CD4-positive, alpha-beta T cell (primary cell): ENCODE data around the gene ARMH3. TPM values are rescaled to one million over a fixed set of nuclear protein-coding genes. Genes with fewer than 3 reads are reported as not detected.

ENCODE experiments used
- ATAC-seq: fragments of 200-7000 bp; cut with Tn5 transposase; one replicate; pipeline ENCODE4 v1.10.0; 2022; ENCODE audit warnings: mild to moderate bottlenecking; ENCODE audit not compliant: poor library complexity
- CTCF ChIA-PET: fragments of 350-600 bp; sonication (Branson Sonifier 250); formaldehyde crosslinking; loops from one replicate; lab custom pipeline; 2021; ENCODE audit warnings: antibody characterized with exemption, inconsistent platforms; lab: Charles Lee
- POLR2A ChIA-PET: fragments of 350-600 bp; sonication (Branson Sonifier 250); formaldehyde crosslinking; loops from one replicate; lab custom pipeline; 2021; ENCODE audit warnings: antibody characterized with exemption, inconsistent platforms; lab: Charles Lee
- DNase-seq, 14 experiments: peaks; one replicate each; pipeline ENCODE4 v3.0.0-alpha.2; 2013 to 2020; ENCODE audit warnings: mixed read lengths in 2 of 14
- H3K27ac ChIP-seq, 2 donors: one replicate each; pipeline versions ENCODE4 v1.5.1 to v1.7.0; 2013; ENCODE audit warnings: low read length in 2 of 2, low read depth in 1 of 2, mild to moderate bottlenecking in 1 of 2
- H3K27me3 ChIP-seq, 2 experiments: 1 replicate in 1 of 2; 2 replicates in 1 of 2; pipeline versions ENCODE4 v1.6.1 to v1.7.0; 2013; ENCODE audit warnings: low read length in 2 of 2, control low read depth in 1 of 2, mild to moderate bottlenecking in 1 of 2, moderate library complexity in 1 of 2; ENCODE audit not compliant: insufficient read depth in 2 of 2, control insufficient read depth in 1 of 2
- H3K36me3 ChIP-seq: one replicate; pipeline ENCODE4 v1.6.1; 2013; ENCODE audit warnings: low read length, control low read depth; ENCODE audit not compliant: insufficient read depth
- H3K4me1 ChIP-seq: one replicate; pipeline ENCODE4 v1.6.1; 2013; ENCODE audit warnings: low read length, control low read depth; ENCODE audit not compliant: insufficient read depth
- H3K4me3 ChIP-seq: one replicate; pipeline ENCODE4 v1.5.1; 2013; ENCODE audit warnings: mild to moderate bottlenecking, low read length, moderate library complexity
- H3K9me3 ChIP-seq, 2 experiments: 1 replicate in 1 of 2; 2 replicates in 1 of 2; pipeline versions ENCODE4 v1.6.1 to v1.7.0; 2013; ENCODE audit warnings: low read length in 2 of 2, mild to moderate bottlenecking in 2 of 2, control low read depth in 1 of 2, moderate library complexity in 1 of 2; ENCODE audit not compliant: control insufficient read depth in 1 of 2, insufficient read depth in 1 of 2
- H3K27ac Mint-ChIP-seq: one replicate; pipeline ENCODE4 v1.8.0; 2020; ENCODE audit warnings: mixed read lengths
- H3K27me3 Mint-ChIP-seq: one replicate; pipeline ENCODE4 v1.8.0; 2021; ENCODE audit warnings: mixed read lengths
- H3K36me3 Mint-ChIP-seq: one replicate; pipeline ENCODE4 v1.8.0; 2021; ENCODE audit warnings: low read depth, mixed read lengths
- H3K4me1 Mint-ChIP-seq: one replicate; pipeline ENCODE4 v1.8.0; 2021; ENCODE audit warnings: low read depth, mixed read lengths
- H3K4me3 Mint-ChIP-seq: one replicate; pipeline ENCODE4 v1.8.0; 2020; ENCODE audit warnings: mild to moderate bottlenecking, mixed read lengths
- H3K9me3 Mint-ChIP-seq: one replicate; pipeline ENCODE4 v1.8.0; 2020; ENCODE audit warnings: mixed read lengths
- CTCF ChIP-seq: fragments of 200-600 bp; IDR thresholded peaks from one replicate; pipeline ENCODE4 v1.8.0; 2022; ENCODE audit warnings: antibody characterized with exemption, mild to moderate bottlenecking
- intact Hi-C, 2 experiments: fragments of 100-400 bp; cut with DNase I in 1 of 2; cut with micrococcal nuclease in 1 of 2; formaldehyde crosslinking; loops; one replicate each; pipeline versions ENCODE4 v1.15.1 to v1.9.0; 2023 to 2025; cut with DNase I, micrococcal nuclease
- total RNA-seq, 174 experiments: library from RNA in 2 of 174; stranded (reverse) in 2 of 174; gene quantifications; one replicate each; pipeline ENCODE4 v1.2.3 and lab custom pipeline; 2021 to 2026

Gene ARMH3
- total RNA-seq, 2 experiments from 2014 or later, result 17.7 to 18.9 TPM

GRCh38 chr10:101850749-101851148 is 205.2 kb downstream of the ARMH3 start:
- H3K36me3 ChIP-seq, result peaks cover 36% of the 10 kb centered on the region
- no peak overlapping the region for H3K27ac Mint-ChIP-seq
- H3K27me3 ChIP-seq, result no peaks in the 10 kb centered on the region
- H3K27ac ChIP-seq, result no peak overlapping the region
- H3K9me3 Mint-ChIP-seq, result no peaks in the 10 kb centered on the region
- H3K4me1 ChIP-seq, result no peaks in the 10 kb centered on the region
- ChIA-PET POLR2A (interaction anchor here (1.2 kb wide), 1 partner anchor 10 kb away, joined by 4 read pairs; no protein-coding TSS in a partner anchor), CTCF (no interaction called here)
- H3K4me3 ChIP-seq, result no peak overlapping the region
- no peak for DNase-seq
- H3K4me1 Mint-ChIP-seq, result no peaks in the 10 kb centered on the region
- intact Hi-C loops, result no loop called here
- ATAC-seq, result no peak
- H3K9me3 ChIP-seq, result no peaks in the 10 kb centered on the region
- peaks cover 45% of the 10 kb centered on the region for H3K36me3 Mint-ChIP-seq
- H3K4me3 Mint-ChIP-seq, result no peak overlapping the region
- H3K27me3 Mint-ChIP-seq, result no peaks in the 10 kb centered on the region
- no peak for TF ChIP-seq CTCF

- TF ChIP-seq CTCF, result no peak
- Mint-ChIP-seq H3K4me1 (peaks cover 17% of the 10 kb centered on the region), H3K27ac (no peak overlapping the region), H3K9me3 (no peaks in the 10 kb centered on the region), H3K27me3 (peaks cover 3% of the 10 kb centered on the region), H3K4me3 (no peak overlapping the region), H3K36me3 (peaks cover 52% of the 10 kb centered on the region)
- H3K27ac ChIP-seq, result no peak overlapping the region
- CTCF ChIA-PET, result interaction anchor here (0.7 kb wide), 1 partner anchor 8 kb away, joined by 4 read pairs; no protein-coding TSS in a partner anchor
- no peaks in the 10 kb centered on the region for H3K27me3 ChIP-seq
- peaks cover 36% of the 10 kb centered on the region for H3K36me3 ChIP-seq
- H3K4me3 ChIP-seq, result no peak overlapping the region
- intact Hi-C loops, result no loop called here
- ATAC-seq, result no peak
- peaks cover 8% of the 10 kb centered on the region for H3K4me1 ChIP-seq
- POLR2A ChIA-PET, result interaction anchor here (0.6 kb wide), 1 partner anchor 75 kb away, joined by 3 read pairs; no protein-coding TSS in a partner anchor
- H3K9me3 ChIP-seq, result no peaks in the 10 kb centered on the region
- DNase-seq, result peak in 2 of 14 experiments; percentile 11 to 13
Measured at GRCh38 chr10:101848894-101849351, 207.1 kb downstream of the ARMH3 start.

- Mint-ChIP-seq H3K4me3 (no peak overlapping the region), H3K4me1 (peaks cover 18% of the 10 kb centered on the region), H3K27me3 (peaks cover 3% of the 10 kb centered on the region), H3K9me3 (no peaks in the 10 kb centered on the region), H3K36me3 (peaks cover 52% of the 10 kb centered on the region), H3K27ac (no peak overlapping the region)
- POLR2A ChIA-PET, result no interaction called here
- Histone ChIP-seq H3K4me3 (no peak overlapping the region), H3K9me3 (no peaks in the 10 kb centered on the region), H3K27me3 (no peaks in the 10 kb centered on the region), H3K27ac (no peak overlapping the region), H3K4me1 (peaks cover 13% of the 10 kb centered on the region), H3K36me3 (peaks cover 34% of the 10 kb centered on the region)
- no peak for TF ChIP-seq CTCF
- ATAC-seq, result no peak
- CTCF ChIA-PET, result no interaction called here
- peak in 1 of 14 experiments; percentile 5 for DNase-seq
- intact Hi-C loops, result no loop called here
Measured at GRCh38 chr10:101848408-101848807, 207.6 kb downstream of the ARMH3 start.
